OCI-LY7 (cell line): ENCODE measurements around the gene RBBP8. TPM values are rescaled to one million over a fixed set of nuclear protein-coding genes. Genes with fewer than 3 reads are reported as not detected.

Experiments
- BruUV-seq: library from RNA; stranded (reverse); fragments of 400-500 nt; replicated peaks from 2 replicates; lab custom pipeline; 2021; lab: Mats Ljungman, UMichigan
- CTCF ChIA-PET: fragments of 300-600 bp; sonication (Branson Sonifier 250); formaldehyde crosslinking; loops from one replicate; lab custom pipeline; 2022; ENCODE audit warnings: antibody characterized with exemption; ENCODE audit not compliant: unreplicated experiment; lab: Charles Lee
- POLR2A ChIA-PET: fragments of 300-600 bp; sonication (Branson Sonifier 250); formaldehyde crosslinking; loops from one replicate; lab custom pipeline; 2022; ENCODE audit warnings: antibody characterized with exemption; lab: Charles Lee
- DNase-seq: peaks from one replicate; pipeline ENCODE4 v3.0.0-alpha.2; 2015; ENCODE audit warnings: low spot score
- H2AFZ ChIP-seq: fragments of 200-600 bp; sonication (generic), shearing (Covaris generic); 2 replicates; pipeline ENCODE4 v1.6.1; 2014; ENCODE audit warnings: mild to moderate bottlenecking, antibody characterized with exemption, low read length, moderate library complexity
- H3K27ac ChIP-seq: fragments of 200-600 bp; sonication (generic); 2 replicates; pipeline ENCODE4 v1.5.1; 2014; ENCODE audit warnings: mixed run types, low read depth, mild to moderate bottlenecking, moderate library complexity, low read length, inconsistent platforms; ENCODE audit not compliant: poor library complexity, severe bottlenecking
- H3K36me3 ChIP-seq: fragments of 200-600 bp; sonication (generic); 2 replicates; pipeline ENCODE4 v1.6.1; 2014; ENCODE audit warnings: mild to moderate bottlenecking, antibody characterized with exemption, low read length, moderate library complexity, mixed read lengths; ENCODE audit not compliant: insufficient read depth
- H3K4me1 ChIP-seq: fragments of 200-600 bp; sonication (generic); 2 replicates; pipeline ENCODE4 v1.5.1; 2014; ENCODE audit warnings: mild to moderate bottlenecking, low read length; ENCODE audit not compliant: insufficient read depth, poor library complexity, severe bottlenecking
- H3K4me2 ChIP-seq: fragments of 200-600 bp; sonication (generic); 2 replicates; pipeline ENCODE4 v1.6.1; 2014; ENCODE audit warnings: mild to moderate bottlenecking, low read length
- H3K4me3 ChIP-seq: fragments of 200-600 bp; sonication (generic); 2 replicates; pipeline ENCODE4 v1.5.1; 2014; ENCODE audit warnings: mild to moderate bottlenecking, low read depth, low read length; ENCODE audit not compliant: poor library complexity, severe bottlenecking
- H3K79me2 ChIP-seq: fragments of 200-600 bp; sonication (generic); 2 replicates; pipeline ENCODE4 v1.6.1; 2016; ENCODE audit warnings: low read depth, mild to moderate bottlenecking, low read length, moderate library complexity, mixed read lengths; ENCODE audit not compliant: insufficient read depth
- H3K9me2 ChIP-seq: fragments of 200-600 bp; sonication (generic); 2 replicates; pipeline ENCODE4 v1.6.1; 2016; ENCODE audit warnings: mild to moderate bottlenecking, low read length, mixed read lengths; ENCODE audit not compliant: insufficient read depth
- H3K9me3 ChIP-seq: fragments of 200-600 bp; sonication (generic); 2 replicates; pipeline ENCODE4 v1.6.1; 2014; ENCODE audit warnings: mild to moderate bottlenecking, mixed run types, low read length, mixed read lengths
- H4K20me1 ChIP-seq: fragments of 200-600 bp; sonication (generic); 2 replicates; pipeline ENCODE4 v1.6.1; 2014; ENCODE audit warnings: mild to moderate bottlenecking, antibody characterized with exemption, low read length, moderate library complexity, mixed read lengths; ENCODE audit not compliant: insufficient read depth
- EZH2phosphoT487 ChIP-seq: fragments of 200-600 bp; sonication (generic); IDR thresholded peaks from 2 replicates; pipeline ENCODE4 v1.6.1; 2018; ENCODE audit warnings: low read depth, borderline replicate concordance, mild to moderate bottlenecking, mixed run types, antibody characterized with exemption, low read length, moderate library complexity, mixed read lengths
- intact Hi-C: fragments of 100-400 bp; cut with micrococcal nuclease; formaldehyde crosslinking; loops from one replicate; pipeline ENCODE4 v1.10.0; 2022; ENCODE audit not compliant: unreplicated experiment
- total RNA-seq, 2 experiments: library from RNA; depleted of rRNA in 1 of 2; stranded (reverse); fragments of >200 nt in 1 of 2; shearing (Covaris generic) in 1 of 2; gene quantifications; 2 replicates each; pipeline ENCODE4 v1.2.3, GENCODE V29; 2014 to 2022
- TF ChIP-seq, protein P1 (sequence below): fragments of 200-600 bp; sonication (generic); conservative IDR thresholded peaks from 2 replicates; pipeline ENCODE4 v1.5.1; 2014; ENCODE audit warnings: mild to moderate bottlenecking, antibody characterized with exemption, low read length, moderate library complexity, mixed read lengths

The RBBP8 gene
- total RNA-seq, 2 experiments from 2014 or later: 51.0 to 86.0 TPM

- Histone ChIP-seq H3K9me3 (peaks cover 6% of the 10 kb centered on the region; the same call in 1 of the 2 replicates), H3K9me2 (no peaks in the 10 kb centered on the region), H3K4me2 (no peak overlapping the region), H2AFZ (no peak overlapping the region), H3K79me2 (no peaks in the 10 kb centered on the region), H3K4me3 (no peak overlapping the region), H3K27ac (no peak overlapping the region), H3K36me3 (no peaks in the 10 kb centered on the region), H4K20me1 (no peaks in the 10 kb centered on the region), H3K4me1 (peaks cover 17% of the 10 kb centered on the region)
- ChIA-PET CTCF (no interaction called here), POLR2A (interaction anchor here (0.7 kb wide), 1 partner anchor 164 kb away, joined by 3 read pairs; no protein-coding TSS in a partner anchor)
- no TSS peak for BruUV-seq
- DNase-seq: no peak
- no peak for TF ChIP-seq EZH2phosphoT487
- TF ChIP-seq, protein P1, sequence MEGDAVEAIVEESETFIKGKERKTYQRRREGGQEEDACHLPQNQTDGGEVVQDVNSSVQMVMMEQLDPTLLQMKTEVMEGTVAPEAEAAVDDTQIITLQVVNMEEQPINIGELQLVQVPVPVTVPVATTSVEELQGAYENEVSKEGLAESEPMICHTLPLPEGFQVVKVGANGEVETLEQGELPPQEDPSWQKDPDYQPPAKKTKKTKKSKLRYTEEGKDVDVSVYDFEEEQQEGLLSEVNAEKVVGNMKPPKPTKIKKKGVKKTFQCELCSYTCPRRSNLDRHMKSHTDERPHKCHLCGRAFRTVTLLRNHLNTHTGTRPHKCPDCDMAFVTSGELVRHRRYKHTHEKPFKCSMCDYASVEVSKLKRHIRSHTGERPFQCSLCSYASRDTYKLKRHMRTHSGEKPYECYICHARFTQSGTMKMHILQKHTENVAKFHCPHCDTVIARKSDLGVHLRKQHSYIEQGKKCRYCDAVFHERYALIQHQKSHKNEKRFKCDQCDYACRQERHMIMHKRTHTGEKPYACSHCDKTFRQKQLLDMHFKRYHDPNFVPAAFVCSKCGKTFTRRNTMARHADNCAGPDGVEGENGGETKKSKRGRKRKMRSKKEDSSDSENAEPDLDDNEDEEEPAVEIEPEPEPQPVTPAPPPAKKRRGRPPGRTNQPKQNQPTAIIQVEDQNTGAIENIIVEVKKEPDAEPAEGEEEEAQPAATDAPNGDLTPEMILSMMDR: no peak
- intact Hi-C loops: no loop called here
Observed at GRCh38 chr18:23065234-23065806, 132.2 kb downstream of the RBBP8 start.

- ChIA-PET POLR2A (no interaction called here), CTCF (no interaction called here)
- Histone ChIP-seq H3K9me2 (no peaks in the 10 kb centered on the region), H3K36me3 (no peaks in the 10 kb centered on the region), H3K4me2 (no peak overlapping the region), H3K27ac (no peak overlapping the region), H2AFZ (no peak overlapping the region), H3K4me1 (peaks cover 25% of the 10 kb centered on the region), H3K4me3 (no peak overlapping the region), H3K9me3 (peaks cover 6% of the 10 kb centered on the region; the same call in 1 of the 2 replicates), H4K20me1 (no peaks in the 10 kb centered on the region), H3K79me2 (no peaks in the 10 kb centered on the region)
- intact Hi-C loops: no loop called here
- no peak for DNase-seq
- BruUV-seq: no TSS peak
- TF ChIP-seq EZH2phosphoT487: no peak
- TF ChIP-seq, protein P1: no peak
Observed at GRCh38 chr18:23066060-23066459, 132.9 kb downstream of the RBBP8 start.

DNA sequence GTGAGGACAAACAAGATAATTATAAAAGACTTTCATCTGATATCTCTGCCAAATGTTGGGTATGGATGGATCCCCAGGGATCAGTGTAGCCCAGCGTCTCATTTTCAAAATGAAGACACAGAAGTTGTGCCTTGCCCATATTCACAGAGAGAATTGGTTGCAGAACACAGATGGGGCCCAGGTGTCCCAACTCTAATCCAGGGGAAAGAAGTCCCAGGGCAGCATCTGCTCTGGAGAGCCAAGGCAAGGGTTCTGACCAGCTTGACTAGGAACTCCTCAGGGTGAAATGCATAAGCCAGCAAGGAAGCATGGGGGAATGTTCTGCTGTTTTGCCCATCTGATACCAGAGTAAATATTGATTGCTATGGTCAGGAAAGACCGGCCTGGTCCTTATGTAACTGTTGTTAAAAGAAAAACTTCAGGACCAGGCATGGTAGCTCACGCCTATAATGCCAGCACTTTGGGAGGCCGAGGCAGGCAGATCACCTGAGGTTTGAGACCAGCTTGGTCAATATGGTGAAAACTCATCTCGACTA, 133.4 kb downstream of the RBBP8 start:
- Histone ChIP-seq H3K9me3 (peaks cover 6% of the 10 kb centered on the region; the same call in 1 of the 2 replicates), H3K4me1 (peaks cover 30% of the 10 kb centered on the region), H3K79me2 (no peaks in the 10 kb centered on the region), H3K9me2 (no peaks in the 10 kb centered on the region), H3K4me2 (no peak overlapping the region), H4K20me1 (no peaks in the 10 kb centered on the region), H3K36me3 (no peaks in the 10 kb centered on the region), H2AFZ (no peak overlapping the region; the same call in 1 of the 2 replicates), H3K4me3 (no peak overlapping the region), H3K27ac (no peak overlapping the region)
- no TSS peak for BruUV-seq
- intact Hi-C loops: no loop called here
- ChIA-PET CTCF (no interaction called here), POLR2A (no interaction called here)
- DNase-seq: no peak
- TF ChIP-seq, protein P1: no peak
- TF ChIP-seq EZH2phosphoT487: no peak
